OCI-LY7 (cell line): ENCODE data around the gene IZUMO1. TPM values are rescaled to one million over a fixed set of nuclear protein-coding genes. Genes with fewer than 3 reads are reported as not detected.
A peak's percentile ranks its signal among the peaks of the same experiment; 100 is the strongest.

ENCODE experiments used
- BruUV-seq: library from RNA; stranded (reverse); fragments of 400-500 nt; replicated peaks from 2 replicates; lab custom pipeline; 2021; lab: Mats Ljungman, UMichigan
- CTCF ChIA-PET: fragments of 300-600 bp; sonication (Branson Sonifier 250); formaldehyde crosslinking; loops from one replicate; lab custom pipeline; 2022; ENCODE audit warnings: antibody characterized with exemption; ENCODE audit not compliant: unreplicated experiment; lab: Charles Lee
- POLR2A ChIA-PET: fragments of 300-600 bp; sonication (Branson Sonifier 250); formaldehyde crosslinking; loops from one replicate; lab custom pipeline; 2022; ENCODE audit warnings: antibody characterized with exemption; lab: Charles Lee
- DNase-seq: peaks from one replicate; pipeline ENCODE4 v3.0.0-alpha.2; 2015; ENCODE audit warnings: low spot score
- H2AFZ ChIP-seq: fragments of 200-600 bp; sonication (generic), shearing (Covaris generic); 2 replicates; pipeline ENCODE4 v1.6.1; 2014; ENCODE audit warnings: mild to moderate bottlenecking, antibody characterized with exemption, low read length, moderate library complexity
- H3K27ac ChIP-seq: fragments of 200-600 bp; sonication (generic); 2 replicates; pipeline ENCODE4 v1.5.1; 2014; ENCODE audit warnings: mixed run types, low read depth, mild to moderate bottlenecking, moderate library complexity, low read length, inconsistent platforms; ENCODE audit not compliant: poor library complexity, severe bottlenecking
- H3K36me3 ChIP-seq: fragments of 200-600 bp; sonication (generic); 2 replicates; pipeline ENCODE4 v1.6.1; 2014; ENCODE audit warnings: mild to moderate bottlenecking, antibody characterized with exemption, low read length, moderate library complexity, mixed read lengths; ENCODE audit not compliant: insufficient read depth
- H3K4me1 ChIP-seq: fragments of 200-600 bp; sonication (generic); 2 replicates; pipeline ENCODE4 v1.5.1; 2014; ENCODE audit warnings: mild to moderate bottlenecking, low read length; ENCODE audit not compliant: insufficient read depth, poor library complexity, severe bottlenecking
- H3K4me2 ChIP-seq: fragments of 200-600 bp; sonication (generic); 2 replicates; pipeline ENCODE4 v1.6.1; 2014; ENCODE audit warnings: mild to moderate bottlenecking, low read length
- H3K4me3 ChIP-seq: fragments of 200-600 bp; sonication (generic); 2 replicates; pipeline ENCODE4 v1.5.1; 2014; ENCODE audit warnings: mild to moderate bottlenecking, low read depth, low read length; ENCODE audit not compliant: poor library complexity, severe bottlenecking
- H3K79me2 ChIP-seq: fragments of 200-600 bp; sonication (generic); 2 replicates; pipeline ENCODE4 v1.6.1; 2016; ENCODE audit warnings: low read depth, mild to moderate bottlenecking, low read length, moderate library complexity, mixed read lengths; ENCODE audit not compliant: insufficient read depth
- H3K9me2 ChIP-seq: fragments of 200-600 bp; sonication (generic); 2 replicates; pipeline ENCODE4 v1.6.1; 2016; ENCODE audit warnings: mild to moderate bottlenecking, low read length, mixed read lengths; ENCODE audit not compliant: insufficient read depth
- H3K9me3 ChIP-seq: fragments of 200-600 bp; sonication (generic); 2 replicates; pipeline ENCODE4 v1.6.1; 2014; ENCODE audit warnings: mild to moderate bottlenecking, mixed run types, low read length, mixed read lengths
- H4K20me1 ChIP-seq: fragments of 200-600 bp; sonication (generic); 2 replicates; pipeline ENCODE4 v1.6.1; 2014; ENCODE audit warnings: mild to moderate bottlenecking, antibody characterized with exemption, low read length, moderate library complexity, mixed read lengths; ENCODE audit not compliant: insufficient read depth
- CTCF ChIP-seq: fragments of 200-600 bp; sonication (generic); conservative IDR thresholded peaks from 2 replicates; pipeline ENCODE4 v1.5.1; 2014; ENCODE audit warnings: mild to moderate bottlenecking, antibody characterized with exemption, low read length, moderate library complexity, mixed read lengths
- EZH2phosphoT487 ChIP-seq: fragments of 200-600 bp; sonication (generic); IDR thresholded peaks from 2 replicates; pipeline ENCODE4 v1.6.1; 2018; ENCODE audit warnings: low read depth, borderline replicate concordance, mild to moderate bottlenecking, mixed run types, antibody characterized with exemption, low read length, moderate library complexity, mixed read lengths
- intact Hi-C: fragments of 100-400 bp; cut with micrococcal nuclease; formaldehyde crosslinking; loops from one replicate; pipeline ENCODE4 v1.10.0; 2022; ENCODE audit not compliant: unreplicated experiment
- total RNA-seq, 2 experiments: library from RNA; depleted of rRNA in 1 of 2; stranded (reverse); fragments of >200 nt in 1 of 2; shearing (Covaris generic) in 1 of 2; gene quantifications; 2 replicates each; pipeline ENCODE4 v1.2.3, GENCODE V29; 2014 to 2022

The IZUMO1 gene
- total RNA-seq, 2 experiments from 2014 or later = not detected

GRCh38 chr19:48739404-48740163 lies 7.1 kb downstream of the IZUMO1 start:
- Histone ChIP-seq H3K4me1 (peaks cover 20% of the 10 kb centered on the region), H3K36me3 (no peaks in the 10 kb centered on the region), H3K27ac (no peak overlapping the region), H3K9me2 (no peaks in the 10 kb centered on the region), H2AFZ (no peak overlapping the region), H3K9me3 (no peaks in the 10 kb centered on the region), H3K79me2 (no peaks in the 10 kb centered on the region), H4K20me1 (no peaks in the 10 kb centered on the region), H3K4me2 (peak overlapping the region; percentile 41; the same call in 1 of the 2 replicates), H3K4me3 (no peak overlapping the region)
- intact Hi-C loops = loop anchor here (2.0 to 5.0 kb wide), 2 partner anchors 25 to 92 kb away; partner anchors contain the start of gene CA11
- DNase-seq = no peak
- TF ChIP-seq CTCF (no peak), EZH2phosphoT487 (no peak)
- BruUV-seq = no TSS peak
- ChIA-PET POLR2A (no interaction called here), CTCF (interaction anchor here (0.6 kb wide), 1 partner anchor 73 kb away, joined by 7 read pairs; no protein-coding TSS in a partner anchor)

GRCh38 chr19:48738557-48739403 lies 7.9 kb downstream of the IZUMO1 start:
- peaks cover 20% of the 10 kb centered on the region for H3K4me1 ChIP-seq
- no peak overlapping the region for H3K4me3 ChIP-seq
- H4K20me1 ChIP-seq = no peaks in the 10 kb centered on the region
- no peaks in the 10 kb centered on the region for H3K79me2 ChIP-seq
- H3K4me2 ChIP-seq = peak overlapping the region; percentile 49; the same call in 1 of the 2 replicates
- ChIA-PET POLR2A (no interaction called here), CTCF (no interaction called here)
- H2AFZ ChIP-seq = no peak overlapping the region
- no TSS peak for BruUV-seq
- H3K27ac ChIP-seq = no peak overlapping the region
- H3K36me3 ChIP-seq = no peaks in the 10 kb centered on the region
- no peaks in the 10 kb centered on the region for H3K9me3 ChIP-seq
- intact Hi-C loops = loop anchor here (1.0 to 5.0 kb wide), 3 partner anchors 24 to 91 kb away; partner anchors contain the start of gene CA11
- TF ChIP-seq EZH2phosphoT487 (no peak), CTCF (peak; percentile 53; the same call in 1 of the 2 replicates)
- no peaks in the 10 kb centered on the region for H3K9me2 ChIP-seq
- peak; percentile 87 for DNase-seq
